ENCODE results near the gene ARHGEF40.

Gene ARHGEF40

GRCh38 chr14:21068521-21069387, 1.4 kb upstream of the ARHGEF40 start:
- Histone ChIP-seq H3K4me2 (ENCODE audit: low read length) (peak overlapping the region; percentile 77), H3K18ac (ENCODE audit: low read length) (peak overlapping the region; percentile 77), H2BK5ac (ENCODE audit: low read length) (peak overlapping the region; percentile 0), H3K9ac (ENCODE audit: low read length) (peak overlapping the region; percentile 70), H3K36me3 (ENCODE audit: control insufficient read depth, insufficient read depth, low read length) (peaks cover 2% of the 10 kb centered on the region), H3K4me1 (ENCODE audit: control insufficient read depth, low read depth, low read length) (peaks cover 5% of the 10 kb centered on the region), H3K79me1 (ENCODE audit: low read length) (peaks cover 8% of the 10 kb centered on the region), H4K8ac (ENCODE audit: low read depth, low read length) (no peak overlapping the region), H3K4me3 (ENCODE audit: low read length) (peak overlapping the region; percentile 64), H3K79me2 (ENCODE audit: control insufficient read depth, insufficient read depth, low read length) (peaks cover 3% of the 10 kb centered on the region), H2AK5ac (ENCODE audit: low read length) (no peak overlapping the region), H4K5ac (ENCODE audit: low read length) (no peak overlapping the region), H3K56ac (ENCODE audit: low read length) (peak overlapping the region; percentile 99), H3K4ac (ENCODE audit: low read depth, low read length) (peak overlapping the region; percentile 74), H2BK120ac (ENCODE audit: low read depth, low read length) (peak overlapping the region; percentile 16), H2BK15ac (replicated peaks; ENCODE audit: low read depth) (no peak overlapping the region), H3K23ac (ENCODE audit: low read length) (peak overlapping the region; percentile 11), H3K27me3 (ENCODE audit: insufficient read depth, low read length, poor library complexity) (no peaks in the 10 kb centered on the region), H3K27ac (ENCODE audit: low read depth, low read length) (peak overlapping the region; percentile 99)
- no CpG with 5 or more reads among the region's 45 CpGs for WGBS (ENCODE audit: extremely low coverage, insufficient coverage, low lambda C conversion rate)
- DNase-seq: peak; percentile 81

GRCh38 chr14:21069388-21070082, 569 bp upstream of the ARHGEF40 start:
- H3K4ac ChIP-seq (ENCODE audit: low read depth, low read length): peak overlapping the region; percentile 74
- no CpG with 5 or more reads among the region's 40 CpGs for WGBS (ENCODE audit: extremely low coverage, insufficient coverage, low lambda C conversion rate)

GRCh38 chr14:21070610-21071224, 613 bp downstream of the ARHGEF40 start:
- Histone ChIP-seq H4K8ac (ENCODE audit: low read depth, low read length) (no peak overlapping the region), H3K27ac (ENCODE audit: low read depth, low read length) (peak overlapping the region; percentile 99), H3K23ac (ENCODE audit: low read length) (peak overlapping the region; percentile 98), H4K5ac (ENCODE audit: low read length) (no peak overlapping the region), H3K79me1 (ENCODE audit: low read length) (peaks cover 8% of the 10 kb centered on the region), H3K27me3 (ENCODE audit: insufficient read depth, low read length, poor library complexity) (no peaks in the 10 kb centered on the region), H3K4me3 (ENCODE audit: low read length) (peak overlapping the region; percentile 89), H2BK15ac (replicated peaks; ENCODE audit: low read depth) (no peak overlapping the region), H3K18ac (ENCODE audit: low read length) (peak overlapping the region; percentile 77), H3K36me3 (ENCODE audit: control insufficient read depth, insufficient read depth, low read length) (peaks cover 5% of the 10 kb centered on the region), H2BK120ac (ENCODE audit: low read depth, low read length) (peak overlapping the region; percentile 8), H2AK5ac (ENCODE audit: low read length) (no peak overlapping the region), H2BK5ac (ENCODE audit: low read length) (peak overlapping the region; percentile 98), H3K79me2 (ENCODE audit: control insufficient read depth, insufficient read depth, low read length) (peaks cover 3% of the 10 kb centered on the region), H3K4me2 (ENCODE audit: low read length) (peak overlapping the region; percentile 97), H3K4me1 (ENCODE audit: control insufficient read depth, low read depth, low read length) (peaks cover 5% of the 10 kb centered on the region), H3K56ac (ENCODE audit: low read length) (peak overlapping the region; percentile 99), H3K4ac (ENCODE audit: low read depth, low read length) (peak overlapping the region; percentile 46), H3K9ac (ENCODE audit: low read length) (peak overlapping the region; percentile 98)
- WGBS (ENCODE audit: extremely low coverage, insufficient coverage, low lambda C conversion rate): no CpG with 5 or more reads among the region's 23 CpGs
- peak; percentile 94 for DNase-seq

More at GRCh38 chr14:21069388-21070082, 569 bp upstream of the ARHGEF40 start:
- H3K4me2 ChIP-seq (ENCODE audit: low read length): peak overlapping the region; percentile 77
- H3K79me1 ChIP-seq (ENCODE audit: low read length): peaks cover 8% of the 10 kb centered on the region
- peaks cover 5% of the 10 kb centered on the region for H3K4me1 ChIP-seq (ENCODE audit: control insufficient read depth, low read depth, low read length)
- no peak overlapping the region for H2AK5ac ChIP-seq (ENCODE audit: low read length)
- H4K8ac ChIP-seq (ENCODE audit: low read depth, low read length): no peak overlapping the region
- peaks cover 2% of the 10 kb centered on the region for H3K36me3 ChIP-seq (ENCODE audit: control insufficient read depth, insufficient read depth, low read length)
- H3K23ac ChIP-seq (ENCODE audit: low read length): peak overlapping the region; percentile 11
- peak overlapping the region; percentile 99 for H3K56ac ChIP-seq (ENCODE audit: low read length)
- H3K9ac ChIP-seq (ENCODE audit: low read length): peak overlapping the region; percentile 70
- peak overlapping the region; percentile 64 for H3K4me3 ChIP-seq (ENCODE audit: low read length)
- peak overlapping the region; percentile 77 for H3K18ac ChIP-seq (ENCODE audit: low read length)
- H2BK5ac ChIP-seq (ENCODE audit: low read length): peak overlapping the region; percentile 43
- no peak overlapping the region for H2BK120ac ChIP-seq (ENCODE audit: low read depth, low read length)
- peaks cover 3% of the 10 kb centered on the region for H3K79me2 ChIP-seq (ENCODE audit: control insufficient read depth, insufficient read depth, low read length)
- DNase-seq: peak; percentile 86
- peak overlapping the region; percentile 99 for H3K27ac ChIP-seq (ENCODE audit: low read depth, low read length)
- no peak overlapping the region for H2BK15ac ChIP-seq (replicated peaks; ENCODE audit: low read depth)
- H4K5ac ChIP-seq (ENCODE audit: low read length): no peak overlapping the region
- no peaks in the 10 kb centered on the region for H3K27me3 ChIP-seq (ENCODE audit: insufficient read depth, low read length, poor library complexity)

- peak overlapping the region; percentile 98 for H3K9ac ChIP-seq (ENCODE audit: low read length)
- peak overlapping the region; percentile 43 for H2AK5ac ChIP-seq (ENCODE audit: low read length)
- no peak overlapping the region for H2BK15ac ChIP-seq (replicated peaks; ENCODE audit: low read depth)
- H3K23ac ChIP-seq (ENCODE audit: low read length): peak overlapping the region; percentile 98
- H3K36me3 ChIP-seq (ENCODE audit: control insufficient read depth, insufficient read depth, low read length): peaks cover 8% of the 10 kb centered on the region
- peak overlapping the region; percentile 95 for H3K18ac ChIP-seq (ENCODE audit: low read length)
- H3K27ac ChIP-seq (ENCODE audit: low read depth, low read length): peak overlapping the region; percentile 99
- H3K56ac ChIP-seq (ENCODE audit: low read length): peak overlapping the region; percentile 99
- peak overlapping the region; percentile 89 for H3K4me3 ChIP-seq (ENCODE audit: low read length)
- peak overlapping the region; percentile 97 for H3K4me2 ChIP-seq (ENCODE audit: low read length)
- WGBS (ENCODE audit: extremely low coverage, insufficient coverage, low lambda C conversion rate): no CpG with 5 or more reads among the region's 37 CpGs
- H4K8ac ChIP-seq (ENCODE audit: low read depth, low read length): no peak overlapping the region
- H4K5ac ChIP-seq (ENCODE audit: low read length): peak overlapping the region; percentile 12
- H3K4me1 ChIP-seq (ENCODE audit: control insufficient read depth, low read depth, low read length): peaks cover 5% of the 10 kb centered on the region
- H3K4ac ChIP-seq (ENCODE audit: low read depth, low read length): peak overlapping the region; percentile 46
- DNase-seq: peak; percentile 98
- peak overlapping the region; percentile 98 for H2BK5ac ChIP-seq (ENCODE audit: low read length)
- peaks cover 3% of the 10 kb centered on the region for H3K79me2 ChIP-seq (ENCODE audit: control insufficient read depth, insufficient read depth, low read length)
- H2BK120ac ChIP-seq (ENCODE audit: low read depth, low read length): peak overlapping the region; percentile 14
- H3K27me3 ChIP-seq (ENCODE audit: insufficient read depth, low read length, poor library complexity): no peaks in the 10 kb centered on the region
- peaks cover 8% of the 10 kb centered on the region for H3K79me1 ChIP-seq (ENCODE audit: low read length)
These were observed 1.3 kb downstream of the ARHGEF40 start for GRCh38 chr14:21071225-21072030.

DNA sequence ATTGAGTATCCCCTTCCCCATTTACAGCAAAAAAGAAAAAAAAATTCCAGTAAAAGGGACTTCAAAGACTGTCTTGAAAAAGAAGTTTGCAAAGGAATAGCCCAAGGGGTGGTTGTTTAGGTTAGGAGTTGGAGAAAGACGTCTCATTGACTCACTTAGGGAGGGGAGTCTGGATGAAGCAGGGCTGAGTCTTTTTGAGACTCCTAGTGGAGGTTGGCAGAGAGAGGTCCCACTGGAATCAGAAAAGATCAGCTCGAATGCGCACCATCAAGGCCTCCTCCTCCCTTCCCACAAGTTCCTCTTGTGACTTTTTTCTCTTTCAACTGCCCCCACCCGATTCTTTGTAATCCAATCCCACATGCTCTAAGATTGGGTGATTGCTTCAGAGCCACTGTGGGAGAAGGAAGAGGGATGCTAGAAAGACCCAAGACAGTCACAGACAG, 1.9 kb downstream of the ARHGEF40 start:
- H2BK5ac ChIP-seq (ENCODE audit: low read length): peak overlapping the region; percentile 95
- H3K4me3 ChIP-seq (ENCODE audit: low read length): peak overlapping the region; percentile 46
- no peaks in the 10 kb centered on the region for H3K27me3 ChIP-seq (ENCODE audit: insufficient read depth, low read length, poor library complexity)
- H3K79me1 ChIP-seq (ENCODE audit: low read length): peaks cover 8% of the 10 kb centered on the region
- no peak overlapping the region for H4K8ac ChIP-seq (ENCODE audit: low read depth, low read length)
- no peak overlapping the region for H2BK15ac ChIP-seq (replicated peaks; ENCODE audit: low read depth)
- H3K27ac ChIP-seq (ENCODE audit: low read depth, low read length): peak overlapping the region; percentile 99
- peak overlapping the region; percentile 95 for H3K18ac ChIP-seq (ENCODE audit: low read length)
- peaks cover 3% of the 10 kb centered on the region for H3K79me2 ChIP-seq (ENCODE audit: control insufficient read depth, insufficient read depth, low read length)
- peak overlapping the region; percentile 93 for H3K9ac ChIP-seq (ENCODE audit: low read length)
- no peak overlapping the region for H3K4ac ChIP-seq (ENCODE audit: low read depth, low read length)
- peaks cover 11% of the 10 kb centered on the region for H3K36me3 ChIP-seq (ENCODE audit: control insufficient read depth, insufficient read depth, low read length)
- peak overlapping the region; percentile 78 for H3K4me2 ChIP-seq (ENCODE audit: low read length)
- H3K4me1 ChIP-seq (ENCODE audit: control insufficient read depth, low read depth, low read length): peaks cover 5% of the 10 kb centered on the region
- H3K23ac ChIP-seq (ENCODE audit: low read length): peak overlapping the region; percentile 9
- peak; percentile 70 for DNase-seq
- no CpG with 5 or more reads among the region's 4 CpGs for WGBS (ENCODE audit: extremely low coverage, insufficient coverage, low lambda C conversion rate)
- H4K5ac ChIP-seq (ENCODE audit: low read length): peak overlapping the region; percentile 12
- H3K56ac ChIP-seq (ENCODE audit: low read length): peak overlapping the region; percentile 99
- peak overlapping the region; percentile 43 for H2AK5ac ChIP-seq (ENCODE audit: low read length)
- no peak overlapping the region for H2BK120ac ChIP-seq (ENCODE audit: low read depth, low read length)

All from mesendoderm (in vitro differentiated cells).